ENCODE measurements around the gene SLC2A1. TPM values are rescaled to one million over a fixed set of nuclear protein-coding genes. Genes with fewer than 3 reads are reported as not detected.

The SLC2A1 gene
- total and polyA plus RNA-seq, 2 of the 13 experiments (the other 11 are each of a cell fraction or from before 2014, with no cell fraction given): 125 to 423 TPM

GRCh38 chr1:42979896-42980800, 21.5 kb upstream of the SLC2A1 start (continued):
- TF ChIP-seq CREM (IDR thresholded peaks at IDR 0.05) (peak; percentile 79), CREM (CRISPR knock-in tag; IDR thresholded peaks at IDR 0.05) (no peak), ZNF510 (CRISPR knock-in tag; IDR thresholded peaks at IDR 0.05; ENCODE audit: low read depth) (no peak), TCF12 (IDR thresholded peaks at IDR 0.05) (no peak), TCF12 (CRISPR knock-in tag; IDR thresholded peaks at IDR 0.05) (no peak), ZNF597 (CRISPR knock-in tag; IDR thresholded peaks at IDR 0.05) (no peak), ZNF142 (CRISPR knock-in tag; IDR thresholded peaks at IDR 0.05) (0 out of 2 replicates have a peak, but pooled peaks have one; percentile 22), ZNF224 (CRISPR knock-in tag; IDR thresholded peaks at IDR 0.05) (no peak), CBX5 (CRISPR knock-in tag; IDR thresholded peaks at IDR 0.05; ENCODE audit: borderline replicate concordance) (no peak), ZFP90 (CRISPR knock-in tag; IDR thresholded peaks at IDR 0.05; ENCODE audit: borderline replicate concordance) (no peak), ARNT2 (CRISPR knock-in tag; IDR thresholded peaks at IDR 0.05; ENCODE audit: low read depth) (no peak), ZNF557 (CRISPR knock-in tag; IDR thresholded peaks at IDR 0.05) (no peak), FIP1L1 (IDR thresholded peaks at IDR 0.05; ENCODE audit: borderline replicate concordance, insufficient read depth, low read depth, low read length) (no peak), ZNF503 (CRISPR knock-in tag; IDR thresholded peaks at IDR 0.05) (peak; percentile 57; the same call in 1 of the 2 replicates), HOXA7 (CRISPR knock-in tag; IDR thresholded peaks at IDR 0.05) (no peak), IKZF4 (CRISPR knock-in tag; IDR thresholded peaks at IDR 0.05; ENCODE audit: borderline replicate concordance, low read depth, not compliant biosample characterization) (no peak), DDIT3 (CRISPR knock-in tag; IDR thresholded peaks at IDR 0.05) (no peak), SPEN (CRISPR knock-in tag; IDR thresholded peaks at IDR 0.05; ENCODE audit: low read depth) (0 out of 2 replicates have a peak, but pooled peaks have one; percentile 11), STAG1 (CRISPR knock-in tag; IDR thresholded peaks at IDR 0.05) (no peak), ZNF460 (CRISPR knock-in tag; IDR thresholded peaks at IDR 0.05; ENCODE audit: borderline replicate concordance) (no peak), KDM1A (CRISPR knock-in tag; IDR thresholded peaks at IDR 0.05) (no peak)
